Measurements from ENCODE around the gene TSPAN3. TPM values are rescaled to one million over a fixed set of nuclear protein-coding genes. Genes with fewer than 3 reads are reported as not detected.

The TSPAN3 gene
- 236 TPM for total RNA-seq

- Histone ChIP-seq H3K9ac (ENCODE audit: low read depth in 1 of 3, low read length in 3 of 3) (peak within 1 kb of the TSS; percentile 88 to 92 (median 88)), H3K9me3 (ENCODE audit: control insufficient read depth in 3 of 3, low read length in 3 of 3) (no peaks in the 10 kb centered on the region), H3K4me1 (ENCODE audit: control insufficient read depth in 3 of 3, insufficient read depth in 3 of 3, low read length in 3 of 3) (peaks cover 17 to 27% (median 23%) of the 10 kb centered on the region in 3 donors), H3K36me3 (ENCODE audit: control insufficient read depth in 3 of 3, insufficient read depth in 3 of 3, low read length in 3 of 3) (no peaks in the 10 kb centered on the region), H3K27ac (ENCODE audit: low read depth, low read length) (peak within 1 kb of the TSS; percentile 80), H3K27me3 (ENCODE audit: control insufficient read depth in 3 of 3, insufficient read depth in 3 of 3, low read length in 3 of 3) (no peaks in the 10 kb centered on the region), H3K4me3 (ENCODE audit: low read length in 3 of 3) (peak within 1 kb of the TSS; percentile 69 to 84 (median 78))
Measured at GRCh38 chr15:77070495-77071304, at the start of gene TSPAN3. TSS of gene TSPAN3 (minus strand) at chr15:77071109. CDS start at chr15:77070954, 155 bp downstream.

GRCh38 chr15:77120576-77120975, 49.7 kb upstream of the TSPAN3 start:
- H3K27me3 ChIP-seq (ENCODE audit: control insufficient read depth in 3 of 3, insufficient read depth in 3 of 3, low read length in 3 of 3): no peaks in the 10 kb centered on the region
- no peak overlapping the region for H3K9ac ChIP-seq (ENCODE audit: low read depth in 1 of 3, low read length in 3 of 3)
- H3K4me3 ChIP-seq (ENCODE audit: low read length in 3 of 3): no peak overlapping the region
- no peak overlapping the region for H3K27ac ChIP-seq (ENCODE audit: low read depth, low read length)
- H3K9me3 ChIP-seq (ENCODE audit: control insufficient read depth in 3 of 3, low read length in 3 of 3): no peaks in the 10 kb centered on the region
- peaks cover 0 to 6% (median 4%) of the 10 kb centered on the region in 3 donors for H3K4me1 ChIP-seq (ENCODE audit: control insufficient read depth in 3 of 3, insufficient read depth in 3 of 3, low read length in 3 of 3)
- H3K36me3 ChIP-seq (ENCODE audit: control insufficient read depth in 3 of 3, insufficient read depth in 3 of 3, low read length in 3 of 3): no peaks in the 10 kb centered on the region

- H3K27ac ChIP-seq (ENCODE audit: low read depth, low read length): no peak overlapping the region
- peaks cover 0 to 6% (median 4%) of the 10 kb centered on the region in 3 donors for H3K4me1 ChIP-seq (ENCODE audit: control insufficient read depth in 3 of 3, insufficient read depth in 3 of 3, low read length in 3 of 3)
- no peak overlapping the region for H3K4me3 ChIP-seq (ENCODE audit: low read length in 3 of 3)
- peaks cover 3 to 5% (median 3%) of the 10 kb centered on the region in 3 donors for H3K36me3 ChIP-seq (ENCODE audit: control insufficient read depth in 3 of 3, insufficient read depth in 3 of 3, low read length in 3 of 3)
- no peaks in the 10 kb centered on the region for H3K27me3 ChIP-seq (ENCODE audit: control insufficient read depth in 3 of 3, insufficient read depth in 3 of 3, low read length in 3 of 3)
- H3K9me3 ChIP-seq (ENCODE audit: control insufficient read depth in 3 of 3, low read length in 3 of 3): no peaks in the 10 kb centered on the region
- no peak overlapping the region for H3K9ac ChIP-seq (ENCODE audit: low read depth in 1 of 3, low read length in 3 of 3)
Measured at GRCh38 chr15:77119446-77119845, 48.5 kb upstream of the TSPAN3 start.

- Histone ChIP-seq H3K27ac (ENCODE audit: low read depth, low read length) (no peak overlapping the region), H3K4me1 (ENCODE audit: control insufficient read depth in 3 of 3, insufficient read depth in 3 of 3, low read length in 3 of 3) (peaks cover 0 to 6% (median 4%) of the 10 kb centered on the region in 3 donors), H3K4me3 (ENCODE audit: low read length in 3 of 3) (no peak overlapping the region), H3K36me3 (ENCODE audit: control insufficient read depth in 3 of 3, insufficient read depth in 3 of 3, low read length in 3 of 3) (peaks cover 7 to 9% (median 9%) of the 10 kb centered on the region in 3 donors), H3K9me3 (ENCODE audit: control insufficient read depth in 3 of 3, low read length in 3 of 3) (no peaks in the 10 kb centered on the region), H3K27me3 (ENCODE audit: control insufficient read depth in 3 of 3, insufficient read depth in 3 of 3, low read length in 3 of 3) (no peaks in the 10 kb centered on the region), H3K9ac (ENCODE audit: low read depth in 1 of 3, low read length in 3 of 3) (no peak overlapping the region)
Measured at GRCh38 chr15:77118882-77119321, 48.0 kb upstream of the TSPAN3 start.

GRCh38 chr15:77115179-77115578, 44.3 kb upstream of the TSPAN3 start:
- H3K27ac ChIP-seq (ENCODE audit: low read depth, low read length): no peak overlapping the region
- H3K4me1 ChIP-seq (ENCODE audit: control insufficient read depth in 3 of 3, insufficient read depth in 3 of 3, low read length in 3 of 3): peaks cover 6 to 7% (median 6%) of the 10 kb centered on the region in 3 donors
- no peaks in the 10 kb centered on the region for H3K9me3 ChIP-seq (ENCODE audit: control insufficient read depth in 3 of 3, low read length in 3 of 3)
- H3K27me3 ChIP-seq (ENCODE audit: control insufficient read depth in 3 of 3, insufficient read depth in 3 of 3, low read length in 3 of 3): no peaks in the 10 kb centered on the region
- H3K36me3 ChIP-seq (ENCODE audit: control insufficient read depth in 3 of 3, insufficient read depth in 3 of 3, low read length in 3 of 3): peaks cover 10 to 14% (median 11%) of the 10 kb centered on the region in 3 donors
- H3K4me3 ChIP-seq (ENCODE audit: low read length in 3 of 3): no peak overlapping the region
- H3K9ac ChIP-seq (ENCODE audit: low read depth in 1 of 3, low read length in 3 of 3): no peak overlapping the region

- Histone ChIP-seq H3K9me3 (ENCODE audit: control insufficient read depth in 3 of 3, low read length in 3 of 3) (no peaks in the 10 kb centered on the region), H3K36me3 (ENCODE audit: control insufficient read depth in 3 of 3, insufficient read depth in 3 of 3, low read length in 3 of 3) (peaks cover 10 to 14% (median 11%) of the 10 kb centered on the region in 3 donors), H3K27me3 (ENCODE audit: control insufficient read depth in 3 of 3, insufficient read depth in 3 of 3, low read length in 3 of 3) (no peaks in the 10 kb centered on the region), H3K4me1 (ENCODE audit: control insufficient read depth in 3 of 3, insufficient read depth in 3 of 3, low read length in 3 of 3) (peaks cover 3 to 9% (median 6%) of the 10 kb centered on the region in 3 donors), H3K9ac (ENCODE audit: low read depth in 1 of 3, low read length in 3 of 3) (no peak overlapping the region), H3K27ac (ENCODE audit: low read depth, low read length) (no peak overlapping the region), H3K4me3 (ENCODE audit: low read length in 3 of 3) (no peak overlapping the region)
Measured at GRCh38 chr15:77112838-77113504, 42.1 kb upstream of the TSPAN3 start.

GRCh38 chr15:77111789-77112188, 40.9 kb upstream of the TSPAN3 start:
- no peak overlapping the region for H3K9ac ChIP-seq (ENCODE audit: low read depth in 1 of 3, low read length in 3 of 3)
- no peak overlapping the region for H3K27ac ChIP-seq (ENCODE audit: low read depth, low read length)
- H3K4me3 ChIP-seq (ENCODE audit: low read length in 3 of 3): no peak overlapping the region
- no peaks in the 10 kb centered on the region for H3K27me3 ChIP-seq (ENCODE audit: control insufficient read depth in 3 of 3, insufficient read depth in 3 of 3, low read length in 3 of 3)
- H3K9me3 ChIP-seq (ENCODE audit: control insufficient read depth in 3 of 3, low read length in 3 of 3): no peaks in the 10 kb centered on the region
- peaks cover 10 to 14% (median 11%) of the 10 kb centered on the region in 3 donors for H3K36me3 ChIP-seq (ENCODE audit: control insufficient read depth in 3 of 3, insufficient read depth in 3 of 3, low read length in 3 of 3)
- H3K4me1 ChIP-seq (ENCODE audit: control insufficient read depth in 3 of 3, insufficient read depth in 3 of 3, low read length in 3 of 3): peaks cover 15 to 21% (median 18%) of the 10 kb centered on the region in 3 donors

- Histone ChIP-seq H3K27me3 (ENCODE audit: control insufficient read depth in 3 of 3, insufficient read depth in 3 of 3, low read length in 3 of 3) (no peaks in the 10 kb centered on the region), H3K9ac (ENCODE audit: low read depth in 1 of 3, low read length in 3 of 3) (peak overlapping the region in 2 of 3 donors; percentile 25 to 43), H3K9me3 (ENCODE audit: control insufficient read depth in 3 of 3, low read length in 3 of 3) (no peaks in the 10 kb centered on the region), H3K4me1 (ENCODE audit: control insufficient read depth in 3 of 3, insufficient read depth in 3 of 3, low read length in 3 of 3) (peaks cover 28 to 37% (median 28%) of the 10 kb centered on the region in 3 donors), H3K4me3 (ENCODE audit: low read length in 3 of 3) (peak overlapping the region in 1 of 3 donors; percentile 24), H3K27ac (ENCODE audit: low read depth, low read length) (peak overlapping the region; percentile 46), H3K36me3 (ENCODE audit: control insufficient read depth in 3 of 3, insufficient read depth in 3 of 3, low read length in 3 of 3) (peaks cover 0 to 3% (median 0%) of the 10 kb centered on the region in 3 donors)
Measured at GRCh38 chr15:77107531-77108355, 36.8 kb upstream of the TSPAN3 start.

- H3K4me3 ChIP-seq (ENCODE audit: low read length in 3 of 3): peak overlapping the region in 1 of 3 donors; percentile 24
- H3K27me3 ChIP-seq (ENCODE audit: control insufficient read depth in 3 of 3, insufficient read depth in 3 of 3, low read length in 3 of 3): no peaks in the 10 kb centered on the region
- peaks cover 28 to 37% (median 28%) of the 10 kb centered on the region in 3 donors for H3K4me1 ChIP-seq (ENCODE audit: control insufficient read depth in 3 of 3, insufficient read depth in 3 of 3, low read length in 3 of 3)
- peaks cover 0 to 3% (median 0%) of the 10 kb centered on the region in 3 donors for H3K36me3 ChIP-seq (ENCODE audit: control insufficient read depth in 3 of 3, insufficient read depth in 3 of 3, low read length in 3 of 3)
- peak overlapping the region; percentile 46 for H3K27ac ChIP-seq (ENCODE audit: low read depth, low read length)
- no peaks in the 10 kb centered on the region for H3K9me3 ChIP-seq (ENCODE audit: control insufficient read depth in 3 of 3, low read length in 3 of 3)
- H3K9ac ChIP-seq (ENCODE audit: low read depth in 1 of 3, low read length in 3 of 3): peak overlapping the region in 2 of 3 donors; percentile 14 to 25
Measured at GRCh38 chr15:77107068-77107467, 36.2 kb upstream of the TSPAN3 start.
